ENCODE results near the gene RACK1.

RACK1 gene

DNA sequence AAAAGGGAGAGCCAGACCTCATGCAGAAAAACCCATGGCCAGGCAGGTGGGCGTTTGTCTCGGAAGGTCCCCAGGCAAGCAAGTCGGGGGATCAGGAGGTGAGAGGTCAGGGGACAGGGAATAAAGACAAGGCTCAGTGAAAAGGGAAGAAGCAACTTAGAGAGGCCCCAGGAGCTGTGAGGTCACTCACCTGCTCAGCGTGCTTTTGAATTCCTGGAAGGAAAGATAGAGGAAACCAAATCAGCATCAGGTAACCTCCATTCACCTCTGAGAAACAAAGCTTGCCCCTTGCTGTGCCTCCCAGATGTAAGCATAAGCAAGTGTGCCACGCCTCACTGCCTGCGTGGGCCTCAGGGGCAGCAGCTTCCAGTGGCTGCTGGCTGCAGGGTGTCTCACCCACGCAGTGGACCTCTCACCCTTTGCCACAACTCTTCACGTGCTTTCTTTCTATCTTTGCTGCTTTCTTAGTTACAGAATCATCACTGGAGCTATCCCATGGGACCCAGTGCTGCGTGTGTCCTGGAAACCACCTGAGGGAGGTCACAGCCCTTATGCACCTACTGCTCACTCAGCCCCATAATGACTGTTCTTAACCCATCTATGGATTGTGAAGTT lies 44.7 kb downstream of the RACK1 start:
- H3K4me3 ChIP-seq (ENCODE audit: low read depth, low read length), result no peak overlapping the region

DNA sequence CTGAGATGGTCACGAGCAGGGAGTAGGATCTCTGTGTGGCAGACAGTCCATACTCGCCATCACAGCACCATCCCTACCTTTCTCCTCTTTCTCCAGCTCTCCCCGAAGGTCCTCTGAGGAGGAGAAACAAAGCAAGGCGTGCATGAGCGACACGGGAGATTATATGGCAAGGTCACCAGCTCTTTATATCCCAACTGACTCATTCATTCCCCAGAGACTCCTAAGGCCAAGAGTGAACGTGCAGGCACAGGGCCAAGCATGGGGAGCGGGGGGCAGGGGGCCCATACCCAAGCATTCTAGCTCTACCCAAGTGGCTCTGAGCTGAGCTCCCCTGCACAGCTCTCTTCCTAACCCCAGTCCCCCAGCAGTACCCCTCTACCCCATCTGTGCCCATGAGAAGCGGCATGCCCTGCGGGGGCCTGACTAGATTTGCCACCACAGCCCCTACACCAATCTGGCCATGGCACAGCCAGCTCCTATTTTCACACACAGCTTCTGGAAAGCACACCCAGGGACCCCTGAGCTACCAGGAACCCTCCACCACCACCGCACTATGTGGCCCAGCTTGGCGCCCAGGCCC lies 45.5 kb downstream of the RACK1 start:
- H3K4me3 ChIP-seq (ENCODE audit: low read depth, low read length), result no peak overlapping the region

DNA sequence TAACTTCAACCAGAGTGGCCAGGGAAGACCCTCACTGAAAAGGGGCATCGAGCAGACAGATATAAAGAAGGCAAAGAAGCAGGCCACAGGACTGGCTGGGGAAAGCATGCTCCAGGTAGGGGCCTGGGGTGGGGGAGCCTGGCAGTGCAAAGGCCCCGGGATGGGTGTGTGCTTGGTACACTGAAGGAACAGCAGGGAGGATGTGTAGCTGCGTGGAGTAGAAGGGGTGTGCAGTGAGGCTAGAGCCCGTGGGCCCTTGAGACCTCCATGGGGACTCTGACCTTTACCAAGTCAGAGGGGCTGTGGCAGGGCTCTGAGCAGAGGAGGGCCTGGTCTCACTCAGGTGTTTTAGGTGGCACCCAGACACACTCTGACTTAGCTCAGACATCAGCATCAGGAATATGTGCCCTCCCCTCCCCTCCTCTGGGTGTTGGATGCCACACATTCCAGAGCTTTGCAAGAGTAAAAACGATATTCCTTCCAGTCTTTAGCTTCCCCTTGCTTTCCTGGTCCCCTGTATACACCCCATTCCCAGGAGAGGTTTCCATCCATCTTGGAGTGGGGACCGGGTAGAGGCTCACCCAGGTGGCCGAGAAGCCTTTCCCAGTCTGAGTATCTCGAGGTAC lies 46.3 kb downstream of the RACK1 start:
- no peak overlapping the region for H3K4me3 ChIP-seq (ENCODE audit: low read depth, low read length)

DNA sequence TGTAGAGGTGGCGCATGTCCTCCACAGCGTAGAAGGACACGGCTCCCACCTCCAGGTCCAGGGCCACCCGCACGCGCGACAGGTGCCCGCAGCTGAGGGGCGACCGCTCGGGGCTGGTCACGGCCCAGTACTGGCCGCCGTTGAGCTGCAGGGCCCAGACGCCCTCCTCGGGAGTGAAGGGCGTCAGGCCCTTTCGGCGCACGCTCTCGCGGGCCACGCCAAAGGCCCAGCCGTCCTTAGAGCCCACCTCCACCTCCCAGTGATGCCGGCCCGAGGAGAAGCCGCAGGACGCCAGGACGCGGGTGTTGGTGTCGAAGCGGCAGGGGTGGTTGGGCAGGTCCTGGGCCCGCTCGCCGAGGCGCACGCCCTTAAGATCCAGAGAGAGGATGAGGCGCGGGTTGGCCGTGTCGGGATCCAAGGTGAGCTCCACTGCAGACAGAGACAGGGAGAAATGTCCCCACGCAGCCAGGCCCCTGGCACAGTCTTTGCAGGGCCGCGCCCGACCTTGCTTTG lies 48.4 kb downstream of the RACK1 start:
- H3K4me3 ChIP-seq (ENCODE audit: low read depth, low read length), result no peak overlapping the region

DNA sequence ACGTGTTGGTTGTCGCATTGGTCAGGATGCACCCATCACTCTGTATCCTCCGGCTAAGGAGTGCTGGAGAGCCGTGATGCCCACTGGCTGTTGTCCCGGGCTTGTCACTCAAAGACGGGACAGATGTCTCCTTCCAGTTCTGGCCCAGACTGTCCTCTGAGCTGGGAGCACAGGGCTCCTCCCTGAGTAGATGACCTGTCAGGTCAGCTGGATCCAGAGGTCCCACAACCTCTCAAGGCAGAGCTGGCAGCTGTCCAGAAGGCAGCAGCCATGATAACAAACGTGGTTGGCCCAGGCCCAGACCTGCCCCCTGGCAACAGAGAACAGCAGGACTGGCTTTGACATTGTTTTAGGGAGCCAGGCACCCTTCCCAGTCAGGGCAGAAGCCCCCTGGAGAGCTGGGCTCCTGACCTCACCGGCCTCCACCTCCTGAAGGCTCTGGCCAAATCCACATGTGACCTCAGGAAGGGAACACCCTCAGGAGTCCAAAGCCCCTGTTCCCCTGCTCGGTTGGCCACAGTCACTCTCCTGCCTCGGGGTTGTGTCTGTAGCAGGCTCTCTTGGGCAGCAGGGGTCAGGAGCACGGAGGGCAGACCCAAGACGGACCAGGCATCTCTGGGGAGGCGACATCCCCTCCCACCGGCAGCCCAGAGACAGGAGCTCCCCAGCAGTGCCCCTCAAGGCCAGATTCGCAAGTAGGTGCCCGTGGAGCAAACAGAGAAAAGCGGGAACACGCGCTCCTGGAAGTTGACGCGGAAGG lies 49.0 kb downstream of the RACK1 start:
- no peak overlapping the region for H3K4me3 ChIP-seq (ENCODE audit: low read depth, low read length)

DNA sequence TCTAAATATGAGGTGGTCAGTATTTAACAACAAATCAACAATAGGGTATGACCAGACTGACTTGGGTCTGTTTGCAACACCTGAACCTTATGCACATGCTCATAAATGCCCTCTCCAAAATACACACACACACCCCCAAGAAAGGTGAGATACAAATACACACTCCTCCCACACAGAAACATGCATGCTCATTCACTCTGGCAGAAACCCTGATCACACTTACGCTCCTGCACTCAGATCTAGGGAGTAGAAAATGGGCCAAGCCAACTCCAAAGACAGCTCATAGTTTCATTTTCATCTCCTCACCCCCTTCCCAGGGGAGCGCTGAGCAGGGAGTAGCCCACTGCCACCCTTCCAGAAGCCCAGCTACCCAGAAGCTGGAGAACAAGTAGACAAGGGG lies 50.0 kb downstream of the RACK1 start:
- H3K4me3 ChIP-seq (ENCODE audit: low read depth, low read length), result no peak overlapping the region

DNA sequence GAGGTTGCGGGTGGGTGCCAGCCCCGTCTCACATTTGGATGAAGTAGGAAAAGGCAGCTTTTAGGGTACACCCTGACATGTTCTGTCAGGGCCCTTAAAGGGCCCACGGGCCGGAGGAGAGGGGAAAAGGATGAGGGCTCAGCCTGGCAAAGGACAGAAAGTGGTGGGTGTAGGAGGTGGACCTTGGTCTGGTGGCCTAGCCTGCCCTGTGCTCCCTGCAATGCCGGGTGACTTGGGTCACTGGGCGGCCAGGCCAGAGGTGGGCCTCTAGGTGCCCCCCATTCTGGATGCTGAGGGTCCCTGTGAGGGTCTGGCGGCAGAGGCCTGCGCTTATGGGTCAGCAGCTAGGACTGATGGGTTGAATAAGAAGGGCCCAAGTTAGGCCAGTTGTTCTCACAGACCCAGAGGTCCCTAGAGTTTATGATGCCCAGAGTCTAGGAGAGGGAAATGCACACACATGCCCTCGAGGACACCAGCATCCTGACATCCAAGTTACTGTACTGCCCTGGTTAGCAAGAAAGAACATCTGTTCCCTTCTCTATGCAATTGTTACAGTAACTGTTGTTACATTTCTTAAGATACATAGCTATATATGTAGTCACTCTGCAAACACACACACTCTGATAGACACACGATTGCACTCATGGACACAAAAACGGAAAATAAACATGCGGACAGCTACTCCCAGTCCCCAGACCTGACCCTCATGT lies 51.2 kb downstream of the RACK1 start:
- peak overlapping the region; percentile 58 for H3K4me3 ChIP-seq (ENCODE audit: low read depth, low read length)

DNA sequence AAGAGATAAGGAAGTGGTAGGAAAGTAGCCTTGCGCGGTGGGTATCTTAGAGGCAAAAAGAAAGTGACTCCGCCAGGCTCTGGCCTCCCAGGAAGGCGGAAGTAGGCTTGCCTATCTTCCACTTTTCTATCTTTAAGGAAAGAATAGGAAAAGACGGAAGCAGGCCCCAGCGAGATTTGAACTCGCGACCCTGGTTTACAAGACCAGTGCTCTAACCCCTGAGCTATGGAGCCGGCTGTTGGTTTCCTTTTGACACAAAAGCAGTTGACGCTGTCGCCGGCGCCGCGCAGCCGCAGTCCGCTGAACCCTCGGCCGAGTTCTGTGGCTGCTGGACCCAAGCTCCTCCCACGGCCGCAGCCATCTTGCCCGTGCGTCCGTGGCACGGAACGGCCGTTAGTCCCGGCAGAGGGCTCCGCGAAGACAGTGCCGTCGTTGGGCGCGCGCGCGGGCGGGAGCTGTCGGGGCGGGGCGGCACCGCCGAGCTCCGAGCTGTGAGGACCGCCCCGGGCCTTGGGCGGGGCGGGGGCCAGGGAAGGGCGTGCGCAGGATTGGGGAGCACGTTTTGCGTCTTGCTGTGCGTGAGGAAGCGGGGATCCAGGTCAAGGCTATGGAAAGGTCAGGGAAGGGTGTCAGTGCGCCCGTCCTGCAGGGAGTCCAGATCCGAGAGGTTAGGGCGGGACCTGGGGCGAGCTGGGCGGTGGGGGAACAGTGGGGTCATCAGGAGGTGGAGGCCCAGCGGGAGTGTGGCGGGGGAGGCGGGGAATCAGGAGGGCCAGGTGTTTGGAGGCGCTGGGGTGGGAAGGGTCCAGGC lies 52.0 kb downstream of the RACK1 start:
- peak overlapping the region; percentile 66 for H3K4me3 ChIP-seq (ENCODE audit: low read depth, low read length)

DNA sequence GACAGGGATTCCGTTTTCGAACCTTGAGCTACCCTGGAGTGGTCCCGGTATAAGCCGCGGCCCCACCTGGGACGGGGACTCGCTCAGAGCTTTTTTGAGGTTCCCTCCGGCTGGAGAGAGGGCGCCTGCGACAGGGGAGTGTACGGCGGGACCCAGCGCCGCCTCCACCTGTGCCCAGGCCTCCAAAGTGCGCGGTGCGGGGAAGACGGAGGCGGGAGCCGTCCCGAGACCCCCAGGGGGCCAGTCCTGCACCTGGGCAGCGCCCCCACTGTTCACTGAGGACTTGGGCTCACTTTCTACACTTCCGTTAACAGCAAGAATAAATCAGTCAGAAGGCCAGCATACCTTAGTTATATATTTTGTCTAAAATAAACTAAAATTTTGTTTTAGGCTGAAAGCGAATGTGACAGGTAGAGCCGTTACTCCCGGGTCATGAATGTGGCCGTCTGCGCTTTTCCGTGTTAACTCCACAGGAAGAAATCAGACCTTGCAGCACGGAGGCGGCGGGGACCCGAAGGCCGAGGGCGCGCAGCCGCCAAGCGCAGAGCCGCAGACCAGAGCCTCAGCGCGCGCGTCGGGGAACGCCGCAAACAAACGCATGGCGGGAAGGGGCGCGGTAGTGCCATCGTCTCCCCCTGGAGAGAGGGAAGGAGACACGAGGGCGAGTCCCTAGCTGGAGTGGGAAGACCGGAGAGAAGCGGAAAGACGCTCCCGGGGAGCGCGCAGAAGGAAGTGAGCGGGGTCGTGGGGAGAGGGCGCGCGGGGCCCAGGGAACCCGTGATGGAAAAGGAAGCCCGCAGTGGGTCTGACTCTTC lies 52.8 kb downstream of the RACK1 start:
- H3K4me3 ChIP-seq (ENCODE audit: low read depth, low read length), result peak overlapping the region; percentile 66

DNA sequence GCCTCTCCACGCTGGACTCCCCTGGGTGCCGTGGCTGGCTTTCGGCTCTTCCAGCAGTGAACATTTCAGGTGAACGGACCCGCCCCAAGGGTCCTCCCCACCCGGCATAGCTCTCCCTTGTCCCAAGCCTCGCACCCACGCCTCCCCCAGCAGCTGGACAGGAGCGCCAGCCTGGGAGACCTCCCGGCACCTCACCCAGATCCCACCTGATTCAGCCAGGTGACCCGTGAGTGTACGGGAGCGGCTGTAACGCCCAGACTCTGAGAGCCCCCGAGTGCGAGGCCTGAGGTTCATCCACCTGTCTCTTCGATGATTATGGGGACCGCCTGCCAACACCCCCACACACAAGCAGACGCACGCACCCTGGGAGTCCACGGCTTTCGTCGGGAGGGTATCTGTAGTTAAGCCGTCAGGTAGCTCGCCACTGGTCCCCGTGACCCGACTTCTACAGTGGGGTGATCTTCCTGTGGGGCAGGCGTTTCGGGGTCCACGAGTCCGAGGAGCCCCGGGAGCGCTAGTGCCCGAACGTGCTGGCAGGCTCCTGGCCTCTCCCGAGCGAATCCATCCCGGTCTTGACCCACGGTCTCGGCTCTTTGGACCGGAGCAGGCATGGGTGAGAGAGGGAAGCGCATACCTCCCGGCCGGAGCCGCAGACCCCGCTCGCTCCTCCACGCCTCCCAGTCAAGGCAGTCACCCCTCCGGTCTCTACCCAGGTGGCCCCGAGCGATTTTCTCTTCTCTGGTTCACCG lies 53.6 kb downstream of the RACK1 start:
- peak overlapping the region; percentile 66 for H3K4me3 ChIP-seq (ENCODE audit: low read depth, low read length)

DNA sequence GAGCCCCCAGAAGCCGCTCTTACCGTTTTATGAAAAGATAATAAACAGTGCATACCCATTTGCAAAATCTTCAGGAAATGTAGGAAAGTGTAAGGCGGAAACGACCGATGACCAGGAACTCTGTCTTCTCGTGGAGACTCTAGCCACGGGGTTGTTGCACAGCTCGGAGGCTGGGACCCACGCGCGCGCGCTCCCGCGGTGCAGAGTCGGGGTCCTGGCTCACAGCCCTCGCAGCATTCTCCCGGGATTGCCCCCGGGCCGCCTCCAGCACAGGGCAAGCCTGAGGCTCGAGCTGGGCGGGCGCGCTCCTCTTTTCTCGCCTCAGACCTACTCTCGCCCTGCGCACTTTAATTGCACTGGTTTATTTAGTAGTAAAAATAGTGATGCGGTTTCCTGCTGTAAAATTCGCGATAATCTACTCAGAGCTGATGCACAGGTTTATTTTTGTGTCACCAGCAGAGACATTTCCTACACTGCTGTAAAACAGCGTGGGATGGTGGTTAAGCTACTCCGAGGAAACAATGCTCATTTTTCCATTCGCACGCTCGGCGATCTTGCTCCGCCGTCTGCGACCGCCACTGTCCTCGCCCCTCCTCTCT lies 54.2 kb downstream of the RACK1 start:
- H3K4me3 ChIP-seq (ENCODE audit: low read depth, low read length), result peak overlapping the region; percentile 66

DNA sequence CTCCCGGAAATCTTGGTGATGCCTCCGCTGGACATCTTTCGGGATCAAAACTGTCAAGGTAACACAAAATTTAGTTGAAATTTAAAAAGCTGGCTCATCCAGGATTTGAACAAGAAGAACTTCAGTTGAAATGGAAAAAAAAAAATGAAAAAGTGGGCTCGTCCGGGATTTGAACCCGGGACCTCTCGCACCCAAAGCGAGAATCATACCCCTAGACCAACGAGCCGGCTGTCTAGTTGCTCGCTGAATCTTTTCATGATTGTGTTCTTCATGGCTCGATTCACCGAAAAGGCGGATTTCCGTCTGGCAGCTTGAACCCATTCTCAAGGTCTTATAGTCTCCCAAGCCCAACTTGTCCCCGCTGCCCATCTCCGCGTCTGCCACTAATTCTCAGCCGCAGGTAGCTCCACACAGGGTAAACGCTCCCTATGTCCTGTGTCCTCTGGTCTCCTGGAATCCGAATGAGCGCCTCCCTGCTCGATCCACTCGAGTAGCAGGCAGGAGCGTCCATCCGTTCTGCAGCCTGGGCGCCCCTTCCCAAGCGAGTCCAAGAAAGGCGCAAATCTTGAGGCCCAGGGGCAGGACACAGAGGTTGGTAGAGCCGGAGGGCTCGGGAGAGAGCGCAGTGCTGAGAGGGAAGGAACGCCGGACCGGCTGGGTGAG lies 54.9 kb downstream of the RACK1 start:
- peak overlapping the region; percentile 66 for H3K4me3 ChIP-seq (ENCODE audit: low read depth, low read length)

DNA sequence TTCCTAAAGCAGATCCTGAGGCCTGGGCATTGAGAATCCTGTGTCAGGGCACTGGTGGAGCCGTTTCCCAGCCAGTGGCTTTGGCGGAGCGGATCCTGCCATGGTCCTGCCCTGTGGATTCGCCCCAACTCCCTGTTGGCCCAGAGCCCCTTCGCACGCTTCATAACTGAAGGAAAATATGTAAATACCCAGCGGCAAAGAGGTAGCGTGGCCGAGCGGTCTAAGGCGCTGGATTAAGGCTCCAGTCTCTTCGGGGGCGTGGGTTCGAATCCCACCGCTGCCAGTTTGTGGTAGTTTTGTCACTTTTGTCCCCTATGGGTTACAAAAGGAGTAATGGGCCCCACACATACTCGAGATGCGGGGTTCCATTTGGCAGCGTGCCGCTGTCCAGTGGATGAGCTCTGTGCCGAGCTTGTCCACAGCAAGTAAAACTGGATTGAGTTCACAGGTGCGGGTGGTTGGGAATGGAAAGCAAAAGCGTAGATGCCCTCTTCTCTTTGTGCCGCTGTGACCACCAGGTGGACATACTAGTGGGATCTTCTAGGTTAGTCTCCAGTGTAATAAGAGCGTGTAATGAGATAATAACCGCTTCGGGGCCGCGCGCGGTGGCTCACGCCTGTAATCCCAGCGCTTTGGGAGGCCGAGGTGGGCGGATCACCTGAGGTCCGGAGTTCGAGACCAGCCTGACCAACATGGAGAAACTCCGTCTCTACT lies 56.0 kb downstream of the RACK1 start:
- H3K4me3 ChIP-seq (ENCODE audit: low read depth, low read length), result peak overlapping the region; percentile 71

DNA sequence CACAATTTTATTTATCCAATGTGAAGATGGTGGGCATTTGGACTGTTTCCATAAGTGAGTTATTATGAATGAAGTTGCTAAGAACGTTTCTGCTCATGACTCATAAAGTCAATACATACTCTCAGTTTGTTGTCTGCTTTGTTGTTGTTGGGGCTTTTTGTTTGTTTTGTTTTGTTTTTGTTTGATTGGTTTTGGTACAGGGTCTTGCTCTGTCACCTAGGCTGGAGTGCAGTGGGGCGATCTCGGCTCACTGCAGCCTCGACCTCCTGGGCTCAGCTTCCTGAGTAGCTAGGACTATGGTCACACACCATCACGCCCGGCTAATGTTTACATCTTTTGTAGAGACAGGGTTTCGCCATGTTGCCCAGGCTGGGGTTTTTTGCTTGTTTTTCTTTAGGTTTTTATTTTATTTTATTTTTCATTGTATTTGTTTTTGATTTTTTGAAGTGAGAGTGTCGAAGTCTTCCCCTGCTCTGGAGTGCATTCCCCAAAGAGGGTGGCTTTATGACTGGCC lies 56.7 kb downstream of the RACK1 start:
- H3K4me3 ChIP-seq (ENCODE audit: low read depth, low read length), result peak overlapping the region; percentile 71

Data from iPS-11a (cell line).